Body of pancreas (tissue), 4 donors: ENCODE measurements around the gene MAD1L1. TPM values are rescaled to one million over a fixed set of nuclear protein-coding genes. Genes with fewer than 3 reads are reported as not detected.

Experiments
- ATAC-seq: fragments of 150-250 bp; one replicate; pipeline ENCODE4 v1.9.1; 2016
- DNase-seq, 4 donors: peaks; one replicate each; pipeline ENCODE4 v3.0.0-alpha.2; 2019
- H3K27ac ChIP-seq, 4 donors: fragments of 200-600 bp; sonication (generic); 1 replicate in 3 of 4; 2 replicates in 1 of 4; pipeline versions ENCODE4 v1.5.1 to v1.6.1; 2016 to 2019; ENCODE audit warnings: mild to moderate bottlenecking in 1 of 4, mixed read lengths in 1 of 4, moderate library complexity in 1 of 4
- H3K27me3 ChIP-seq, 2 donors: fragments of 200-600 bp; sonication (generic); one replicate each; pipeline ENCODE4 v1.6.0; 2016; ENCODE audit warnings: mild to moderate bottlenecking in 1 of 2
- H3K36me3 ChIP-seq, 2 donors: fragments of 200-600 bp; sonication (generic); replicated peaks in 1 of 2; 2 replicates each; pipeline ENCODE4 v1.5.1; 2016; ENCODE audit warnings: low read depth in 2 of 2; ENCODE audit not compliant: insufficient read depth in 1 of 2
- H3K4me1 ChIP-seq: fragments of 200-600 bp; sonication (generic); one replicate; pipeline ENCODE4 v1.6.0; 2016
- H3K4me3 ChIP-seq, 2 donors: fragments of 200-600 bp; sonication (generic); 1 replicate in 1 of 2; 2 replicates in 1 of 2; pipeline ENCODE4 v1.5.1; 2016 to 2019
- H3K9me3 ChIP-seq, 3 donors: fragments of 200-600 bp; sonication (generic); 1 replicate in 2 of 3; 2 replicates in 1 of 3; pipeline ENCODE4 v1.5.1; 2016
- POLR2A ChIP-seq, 3 donors: fragments of 450-650 bp; IDR thresholded peaks; one replicate each; pipeline ENCODE4 v1.6.1; 2016; ENCODE audit warnings: antibody characterized with exemption in 3 of 3, mild to moderate bottlenecking in 2 of 3
- WGBS, 2 donors: methylation state at CpG; one replicate each; pipeline ENCODE4 v1.1.5; 2017; 5-methylcytosine and 5-hydroxymethylcytosine counted together
- intact Hi-C: fragments of 100-400 bp; cut with DNase I; formaldehyde crosslinking; loops from one replicate; pipeline ENCODE4 v1.15.1; 2023
- total RNA-seq, 2 donors: library from RNA; depleted of rRNA; stranded (reverse); fragments of >200 nt; gene quantifications; one replicate each; pipeline ENCODE4 v1.1.0, GENCODE V29; 2016
- TF ChIP-seq, protein P1 (sequence below), 7 experiments: fragments of 450-650 bp in 4 of 7; fragments of 200-600 bp in 3 of 7; sonication (generic) in 3 of 7; IDR thresholded peaks; one replicate each; pipeline ENCODE4 v1.5.1; 2016 to 2019; ENCODE audit warnings: antibody characterized with exemption in 7 of 7

MAD1L1 gene
- total RNA-seq, 2 donors from 2014 or later: 14.0 to 66.9 TPM

GRCh38 chr7:2146676-2147472 lies 85.9 kb downstream of the MAD1L1 start:
- no peak for DNase-seq
- no peak for TF ChIP-seq POLR2A (IDR thresholded peaks at IDR 0.05)
- TF ChIP-seq, protein P1, sequence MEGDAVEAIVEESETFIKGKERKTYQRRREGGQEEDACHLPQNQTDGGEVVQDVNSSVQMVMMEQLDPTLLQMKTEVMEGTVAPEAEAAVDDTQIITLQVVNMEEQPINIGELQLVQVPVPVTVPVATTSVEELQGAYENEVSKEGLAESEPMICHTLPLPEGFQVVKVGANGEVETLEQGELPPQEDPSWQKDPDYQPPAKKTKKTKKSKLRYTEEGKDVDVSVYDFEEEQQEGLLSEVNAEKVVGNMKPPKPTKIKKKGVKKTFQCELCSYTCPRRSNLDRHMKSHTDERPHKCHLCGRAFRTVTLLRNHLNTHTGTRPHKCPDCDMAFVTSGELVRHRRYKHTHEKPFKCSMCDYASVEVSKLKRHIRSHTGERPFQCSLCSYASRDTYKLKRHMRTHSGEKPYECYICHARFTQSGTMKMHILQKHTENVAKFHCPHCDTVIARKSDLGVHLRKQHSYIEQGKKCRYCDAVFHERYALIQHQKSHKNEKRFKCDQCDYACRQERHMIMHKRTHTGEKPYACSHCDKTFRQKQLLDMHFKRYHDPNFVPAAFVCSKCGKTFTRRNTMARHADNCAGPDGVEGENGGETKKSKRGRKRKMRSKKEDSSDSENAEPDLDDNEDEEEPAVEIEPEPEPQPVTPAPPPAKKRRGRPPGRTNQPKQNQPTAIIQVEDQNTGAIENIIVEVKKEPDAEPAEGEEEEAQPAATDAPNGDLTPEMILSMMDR (IDR thresholded peaks at IDR 0.05): no peak
- H3K4me1 ChIP-seq: no peaks in the 10 kb centered on the region
- no peaks in the 10 kb centered on the region for H3K36me3 ChIP-seq
- no peaks in the 10 kb centered on the region for H3K27me3 ChIP-seq
- 89 to 94% methylated on average over 6 to 34 of the region's 35 CpGs for WGBS, 2 donors
- no peak overlapping the region for H3K4me3 ChIP-seq
- intact Hi-C loops: no loop called here
- H3K27ac ChIP-seq: no peak overlapping the region
- no peak for ATAC-seq
- no peaks in the 10 kb centered on the region for H3K9me3 ChIP-seq

DNA sequence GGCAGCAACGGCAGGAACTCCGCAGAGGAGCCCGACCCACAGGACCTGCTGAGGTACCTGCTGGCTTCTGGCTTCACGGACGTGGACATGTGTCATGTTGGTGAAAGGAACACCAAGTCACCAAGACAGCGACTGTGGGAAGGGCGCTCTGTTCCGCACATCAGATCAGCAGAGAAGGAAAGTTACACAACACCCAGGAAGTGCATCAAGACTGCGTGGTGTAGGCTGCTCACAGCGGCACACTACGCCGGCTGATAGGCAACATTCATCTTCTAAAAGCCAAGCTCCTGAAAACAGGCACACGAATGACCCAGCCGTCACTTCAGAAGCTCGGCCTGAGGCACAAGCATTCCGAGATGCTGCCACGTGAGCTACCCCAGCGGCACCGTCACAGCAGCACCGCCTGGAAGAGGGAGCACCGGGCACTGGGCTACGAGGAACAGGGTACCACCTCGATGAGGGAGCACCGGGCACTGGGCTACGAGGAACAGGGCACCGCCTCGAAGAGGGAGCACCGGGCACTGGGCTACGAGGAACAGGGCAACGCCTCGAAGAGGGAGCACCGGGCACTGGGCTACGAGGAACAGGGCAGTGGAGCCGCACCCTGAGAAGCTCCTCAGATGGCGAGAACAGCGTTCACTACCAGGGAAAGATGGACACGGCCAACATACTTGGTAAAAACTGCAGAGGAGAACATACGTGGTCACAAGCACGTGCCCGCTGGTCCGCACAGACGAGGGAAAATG lies 86.7 kb downstream of the MAD1L1 start:
- H3K27ac ChIP-seq: no peak overlapping the region
- H3K9me3 ChIP-seq: no peaks in the 10 kb centered on the region
- WGBS, 2 donors: 90 to 91% methylated on average over 24 to 28 of the region's 42 CpGs
- TF ChIP-seq POLR2A (IDR thresholded peaks at IDR 0.05): no peak
- TF ChIP-seq, protein P1 (IDR thresholded peaks at IDR 0.05): no peak
- H3K36me3 ChIP-seq: no peaks in the 10 kb centered on the region
- DNase-seq (no peak), ATAC-seq (no peak)
- no peaks in the 10 kb centered on the region for H3K4me1 ChIP-seq
- no peak overlapping the region for H3K4me3 ChIP-seq
- intact Hi-C loops: no loop called here
- no peaks in the 10 kb centered on the region for H3K27me3 ChIP-seq

DNA sequence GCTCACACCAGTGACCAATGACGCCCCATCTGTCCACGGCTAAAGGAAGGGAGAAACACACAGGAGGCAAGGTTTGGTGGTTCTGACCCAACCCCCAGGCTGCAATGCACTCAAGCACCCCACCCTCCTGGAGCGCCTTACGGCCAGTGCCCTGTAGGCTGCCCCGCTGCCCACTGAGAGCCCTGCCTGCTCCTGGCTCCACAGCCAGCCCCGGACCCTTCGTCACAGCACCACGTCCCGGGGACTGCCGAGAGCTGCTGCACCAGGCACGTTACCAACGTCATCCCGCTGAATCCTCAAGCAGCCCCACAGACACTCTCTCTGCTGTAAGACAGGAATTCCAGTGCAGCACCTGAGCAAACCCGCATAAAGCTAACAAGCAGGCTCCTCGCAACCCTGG lies 87.8 kb downstream of the MAD1L1 start:
- Histone ChIP-seq H3K9me3 (no peaks in the 10 kb centered on the region), H3K27ac (no peak overlapping the region), H3K4me3 (no peak overlapping the region), H3K36me3 (no peaks in the 10 kb centered on the region), H3K27me3 (no peaks in the 10 kb centered on the region), H3K4me1 (no peaks in the 10 kb centered on the region)
- 92 to 100% methylated on average over 4 to 15 of the region's 15 CpGs for WGBS, 2 donors
- intact Hi-C loops: no loop called here
- DNase-seq (no peak), ATAC-seq (no peak)
- no peak for TF ChIP-seq POLR2A (IDR thresholded peaks at IDR 0.05)
- TF ChIP-seq, protein P1 (IDR thresholded peaks at IDR 0.05): no peak

GRCh38 chr7:2143981-2144595 lies 88.7 kb downstream of the MAD1L1 start:
- Histone ChIP-seq H3K36me3 (no peaks in the 10 kb centered on the region), H3K9me3 (no peaks in the 10 kb centered on the region), H3K4me1 (no peaks in the 10 kb centered on the region), H3K27ac (no peak overlapping the region), H3K4me3 (no peak overlapping the region), H3K27me3 (no peaks in the 10 kb centered on the region)
- TF ChIP-seq, protein P1 (IDR thresholded peaks at IDR 0.05): no peak
- no peak for TF ChIP-seq POLR2A (IDR thresholded peaks at IDR 0.05)
- DNase-seq: no peak
- 95 to 98% methylated on average over 5 to 23 of the region's 25 CpGs for WGBS, 2 donors
- no peak for ATAC-seq
- intact Hi-C loops: no loop called here
